Spleen (tissue), 7 donors: ENCODE measurements around the gene MAMLD1.

Source experiments
- CTCF ChIP-seq, 11 experiments: fragments of 200-600 bp in 7 of 11; fragments of 450-650 bp in 4 of 11; sonication (generic) in 4 of 11; IDR thresholded peaks in 8 of 11; conservative IDR thresholded peaks in 3 of 11; 1 replicate in 7 of 11; 2 replicates in 4 of 11; pipeline versions ENCODE4 v1.4.0 to v1.8.0; 2016 to 2021; ENCODE audit warnings: antibody characterized with exemption in 11 of 11, inconsistent platforms in 4 of 11, mild to moderate bottlenecking in 1 of 11
- POLR2A ChIP-seq, 3 donors: fragments of 450-650 bp; IDR thresholded peaks; one replicate each; pipeline ENCODE4 v1.5.1; 2017; ENCODE audit warnings: antibody characterized with exemption in 3 of 3, mild to moderate bottlenecking in 1 of 3
- donor health status: DM: no; HTN: no; CAD: no; lungs with moderate emphysema.
- donor health status: DM: no; HTN: no; CAD: no.
- donor health status: DM: no; HTN: no; CAD: no.

GRCh38 chrX:150450519-150451177 is 87.5 kb downstream of the MAMLD1 start:
- TF ChIP-seq CTCF (IDR thresholded peaks at IDR 0.05 in 8 of 11, conservative IDR thresholded peaks at IDR 0.05 in 3 of 11) (no peak), POLR2A (IDR thresholded peaks at IDR 0.05) (no peak)
